ENCODE results near the gene H2BW2.

- TF ChIP-seq CTCF (IDR thresholded peaks at IDR 0.05 in 2 of 3, conservative IDR thresholded peaks at IDR 0.05 in 1 of 3; ENCODE audit: borderline replicate concordance in 1 of 3, insufficient read depth in 1 of 3, low read depth in 2 of 3, low read length in 2 of 3) (no peak), ELF1 (IDR thresholded peaks at IDR 0.05; ENCODE audit: borderline replicate concordance, low read depth) (no peak), RAD21 (IDR thresholded peaks at IDR 0.05; ENCODE audit: low read depth) (no peak), POLR2A (IDR thresholded peaks at IDR 0.05; ENCODE audit: borderline replicate concordance, extremely low read depth, insufficient read depth, insufficient read length) (no peak), JUND (IDR thresholded peaks at IDR 0.05) (no peak), POLR2AphosphoS5 (IDR thresholded peaks at IDR 0.05; ENCODE audit: low read depth, low read length) (no peak), REST (IDR thresholded peaks at IDR 0.05; ENCODE audit: low read depth) (no peak), FOSL1 (IDR thresholded peaks at IDR 0.05; ENCODE audit: low read depth) (no peak), MAX (IDR thresholded peaks at IDR 0.05) (no peak), ZNF274 (IDR thresholded peaks at IDR 0.05; ENCODE audit: low read depth, low read length) (no peak)
These were observed 5.9 kb downstream of the H2BW2 start for GRCh38 chrX:104045642-104046041.

Data from HCT116 (cell line).